ENCODE measurements around the gene IDUA.
"Not testable (repeated sequence)": the region's sequence is repeated elsewhere in the genome, so short reads cannot be mapped to it uniquely, and the experiment has no call there.

Gene IDUA

GRCh38 chr4:1043651-1044468 lies 57.0 kb downstream of the IDUA start:
- DNase-seq (ENCODE audit: low read depth in 2 of 3, low spot score in 2 of 3), result peak in 2 of 3 experiments; percentile 23 to 30

- no peak for DNase-seq (ENCODE audit: low read depth in 2 of 3, low spot score in 2 of 3)
These were observed 57.8 kb downstream of the IDUA start for GRCh38 chr4:1044469-1045192.

GRCh38 chr4:1045193-1045594 lies 58.4 kb downstream of the IDUA start:
- no peak for DNase-seq (ENCODE audit: low read depth in 2 of 3, low spot score in 2 of 3)

- no peak for DNase-seq (ENCODE audit: low read depth in 2 of 3, low spot score in 2 of 3)
These were observed 58.9 kb downstream of the IDUA start for GRCh38 chr4:1045595-1046201.

- DNase-seq (ENCODE audit: low read depth in 2 of 3, low spot score in 2 of 3), result not testable (repeated sequence)
These were observed 59.8 kb downstream of the IDUA start for GRCh38 chr4:1046581-1047011.

GRCh38 chr4:1047106-1047975 lies 60.5 kb downstream of the IDUA start:
- no peak for DNase-seq (ENCODE audit: low read depth in 2 of 3, low spot score in 2 of 3)

GRCh38 chr4:1047976-1048772 lies 61.3 kb downstream of the IDUA start:
- DNase-seq (ENCODE audit: low read depth in 2 of 3, low spot score in 2 of 3), result no peak

GRCh38 chr4:1048773-1049590 lies 62.1 kb downstream of the IDUA start:
- DNase-seq (ENCODE audit: low read depth in 2 of 3, low spot score in 2 of 3), result no peak

- no peak for DNase-seq (ENCODE audit: low read depth in 2 of 3, low spot score in 2 of 3)
These were observed 62.7 kb downstream of the IDUA start for GRCh38 chr4:1049591-1049905.

- DNase-seq (ENCODE audit: low read depth in 2 of 3, low spot score in 2 of 3), result no peak
These were observed 63.8 kb downstream of the IDUA start for GRCh38 chr4:1050486-1051213.

- DNase-seq (ENCODE audit: low read depth in 2 of 3, low spot score in 2 of 3), result no peak
These were observed 64.6 kb downstream of the IDUA start for GRCh38 chr4:1051472-1051871.

- DNase-seq (ENCODE audit: low read depth in 2 of 3, low spot score in 2 of 3), result no peak
These were observed 65.4 kb downstream of the IDUA start for GRCh38 chr4:1052231-1052671.

GRCh38 chr4:1053080-1053661 lies 66.3 kb downstream of the IDUA start:
- DNase-seq (ENCODE audit: low read depth in 2 of 3, low spot score in 2 of 3), result no peak

- DNase-seq (ENCODE audit: low read depth in 2 of 3, low spot score in 2 of 3), result not testable (repeated sequence)
These were observed 67.0 kb downstream of the IDUA start for GRCh38 chr4:1053891-1054290.
